ENCODE data around the gene CEP43.

- TF ChIP-seq CTCF (IDR thresholded peaks at IDR 0.05 in 4 of 5, conservative IDR thresholded peaks at IDR 0.05 in 1 of 5) (no peak), POLR2A (IDR thresholded peaks at IDR 0.05) (no peak)
Observed at GRCh38 chr6:166969390-166970002, 29.7 kb upstream of the CEP43 start.
